Endothelial cell of umbilical vein (primary cell): ENCODE measurements around the gene GRAMD4. TPM values are rescaled to one million over a fixed set of nuclear protein-coding genes. Genes with fewer than 3 reads are reported as not detected.

Experiments
- BruUV-seq: library from RNA; stranded (reverse); fragments of 400-500 nt; replicated peaks from 2 replicates; lab custom pipeline; 2021; lab: Mats Ljungman, UMichigan
- CTCF ChIA-PET: fragments of 300-600, 350-600 bp; sonication (Branson Sonifier 250); formaldehyde crosslinking; loops from one replicate; lab custom pipeline; 2021; ENCODE audit warnings: antibody characterized with exemption, inconsistent platforms; lab: Charles Lee
- POLR2A ChIA-PET: fragments of 300-600, 350-600 bp; sonication (Branson Sonifier 250); formaldehyde crosslinking; loops from one replicate; lab custom pipeline; 2021; ENCODE audit warnings: antibody characterized with exemption, inconsistent platforms; lab: Charles Lee
- DNase-seq: peaks from one replicate; pipeline ENCODE4 v3.0.0-alpha.2; 2011; ENCODE audit warnings: low read depth, low spot score
- FAIRE-seq: peaks from 2 replicates; lab custom pipeline; 2011; peaks lifted over from hg19 to GRCh38; lab: Jason Lieb, UNC
- H2AFZ ChIP-seq: 2 replicates; pipeline ENCODE4 v1.6.0; 2012; ENCODE audit warnings: low read depth, low read length, control low read depth, inconsistent platforms
- H3K27ac ChIP-seq: 2 replicates; pipeline ENCODE4 v1.5.1; 2011; ENCODE audit warnings: low read depth, mild to moderate bottlenecking, control low read depth, low read length, moderate library complexity; ENCODE audit not compliant: insufficient read depth
- H3K27me3 ChIP-seq, 2 experiments: 2 replicates each; pipeline versions ENCODE4 v1.6.0 to v1.6.1; 2011; ENCODE audit warnings: low read length in 2 of 2, mixed read lengths in 1 of 2; ENCODE audit not compliant: control insufficient read depth in 2 of 2, insufficient read depth in 2 of 2
- H3K36me3 ChIP-seq, 2 experiments: 2 replicates in 1 of 2; 3 replicates in 1 of 2; pipeline ENCODE4 v1.5.1; 2011; ENCODE audit warnings: low read length in 2 of 2, mild to moderate bottlenecking in 1 of 2, moderate library complexity in 1 of 2; ENCODE audit not compliant: control insufficient read depth in 2 of 2, insufficient read depth in 2 of 2; ENCODE audit errors: extremely low read depth in 1 of 2
- H3K4me1 ChIP-seq: 3 replicates; pipeline ENCODE4 v1.5.1; 2011; ENCODE audit warnings: mild to moderate bottlenecking, low read length; ENCODE audit not compliant: control insufficient read depth, insufficient read depth; ENCODE audit errors: extremely low read depth
- H3K4me2 ChIP-seq: 2 replicates; pipeline ENCODE4 v1.6.1; 2011; ENCODE audit warnings: low read length, control low read depth, mixed read lengths; ENCODE audit not compliant: insufficient read depth
- H3K4me3 ChIP-seq, 3 experiments: fragments of 200-600 bp in 1 of 3; sonication (generic), shearing (Covaris generic) in 1 of 3; replicated peaks in 1 of 3; 2 replicates each; pipeline ENCODE4 v1.5.1; 2011 to 2016; ENCODE audit warnings: control low read depth in 3 of 3, low read length in 3 of 3, mild to moderate bottlenecking in 2 of 3, inconsistent platforms in 1 of 3, low read depth in 1 of 3, moderate library complexity in 1 of 3; ENCODE audit not compliant: insufficient read depth in 1 of 3
- H3K79me2 ChIP-seq: 2 replicates; pipeline ENCODE4 v1.6.0; 2012; ENCODE audit warnings: low read length, inconsistent platforms; ENCODE audit not compliant: control insufficient read depth, insufficient read depth
- H3K9ac ChIP-seq: replicated peaks from 2 replicates; pipeline ENCODE3; 2011; ENCODE audit warnings: low read length, control low read depth; ENCODE audit not compliant: insufficient read depth; ENCODE audit errors: extremely low read depth
- H3K9me1 ChIP-seq: replicated peaks from 3 replicates; pipeline ENCODE4 v1.6.0; 2011; ENCODE audit warnings: mild to moderate bottlenecking, low read length; ENCODE audit not compliant: control insufficient read depth, insufficient read depth; ENCODE audit errors: extremely low read depth
- H3K9me3 ChIP-seq: replicated peaks from 2 replicates; pipeline ENCODE4 v1.5.1; 2012; ENCODE audit warnings: low read length, inconsistent platforms; ENCODE audit not compliant: control insufficient read depth, insufficient read depth
- H4K20me1 ChIP-seq: replicated peaks from 2 replicates; pipeline ENCODE3; 2011; ENCODE audit warnings: mild to moderate bottlenecking, low read length; ENCODE audit not compliant: control insufficient read depth, insufficient read depth; ENCODE audit errors: extremely low read depth
- CTCF ChIP-seq, 2 donors: IDR thresholded peaks; 1 replicate in 1 of 2; 2 replicates in 1 of 2; pipeline ENCODE4 v1.5.1; 2011; ENCODE audit warnings: low read length in 2 of 2, mild to moderate bottlenecking in 2 of 2, moderate library complexity in 2 of 2, control low read depth in 1 of 2, inconsistent platforms in 1 of 2, low read depth in 1 of 2; ENCODE audit not compliant: insufficient read depth in 1 of 2; ENCODE audit errors: extremely low read depth in 1 of 2
- EZH2 ChIP-seq: IDR thresholded peaks from 2 replicates; pipeline ENCODE4 v1.6.1; 2012; ENCODE audit warnings: borderline replicate concordance, low read depth, mild to moderate bottlenecking, moderate library complexity, low read length, inconsistent platforms; ENCODE audit not compliant: severe bottlenecking
- GATA2 ChIP-seq: IDR thresholded peaks from 2 replicates; pipeline ENCODE4 v1.7.0; 2011; ENCODE audit warnings: low read depth, mild to moderate bottlenecking, moderate library complexity, mixed read lengths, low read length; ENCODE audit not compliant: insufficient read length, insufficient read depth
- JUN ChIP-seq: IDR thresholded peaks from 2 replicates; pipeline ENCODE4 v1.6.1; 2011; ENCODE audit warnings: borderline replicate concordance, low read depth; ENCODE audit not compliant: insufficient read length, insufficient read depth
- MYC ChIP-seq: IDR thresholded peaks from one replicate; pipeline ENCODE4 v1.6.1; 2011; ENCODE audit warnings: mild to moderate bottlenecking, low read depth, low read length
- POLR2A ChIP-seq: IDR thresholded peaks from 2 replicates; pipeline ENCODE4 v1.6.1; 2012; ENCODE audit warnings: low read depth, mild to moderate bottlenecking, control low read depth, low read length
- POLR2AphosphoS5 ChIP-seq: IDR thresholded peaks from 2 replicates; pipeline ENCODE4 v1.6.1; 2012; ENCODE audit warnings: low read depth, mild to moderate bottlenecking, control low read depth, low read length, moderate library complexity; ENCODE audit not compliant: insufficient read depth
- dilution Hi-C: fragments of 300-500 bp; cut with MboI; formaldehyde crosslinking; loops from one replicate; pipeline ENCODE4 v1.15.0; 2019; ENCODE audit warnings: low sequenced_read_pairs; ENCODE audit not compliant: extremely low pct_ligation_motif_present
- intact Hi-C: fragments of 100-400 bp; cut with micrococcal nuclease; formaldehyde crosslinking; loops from one replicate; pipeline ENCODE4 v1.10.0; 2022
- polyA plus RNA-seq, 4 experiments: library from polyadenylated mRNA; depleted of rRNA in 3 of 4; stranded (reverse) in 3 of 4; unstranded in 1 of 4; fragments of >200 nt; gene quantifications; 2 replicates each; pipeline versions ENCODE4 v1.2.1 to v1.2.3, GENCODE V29; 2011 to 2012; ENCODE audit warnings: missing spikeins in 1 of 4
- total RNA-seq: library from RNA; stranded (reverse); gene quantifications from 2 replicates; pipeline ENCODE4 v1.2.3, GENCODE V29; 2021
- TF ChIP-seq, protein P1 (sequence below): IDR thresholded peaks from 2 replicates; pipeline ENCODE4 v1.6.1; 2011; ENCODE audit not compliant: insufficient read depth, insufficient read length

GRAMD4 gene
- total and polyA plus RNA-seq, 2 donors (not counting 3 experiments of a cell fraction or from before 2014, with no cell fraction given), result 5.9 to 14.8 TPM

DNA sequence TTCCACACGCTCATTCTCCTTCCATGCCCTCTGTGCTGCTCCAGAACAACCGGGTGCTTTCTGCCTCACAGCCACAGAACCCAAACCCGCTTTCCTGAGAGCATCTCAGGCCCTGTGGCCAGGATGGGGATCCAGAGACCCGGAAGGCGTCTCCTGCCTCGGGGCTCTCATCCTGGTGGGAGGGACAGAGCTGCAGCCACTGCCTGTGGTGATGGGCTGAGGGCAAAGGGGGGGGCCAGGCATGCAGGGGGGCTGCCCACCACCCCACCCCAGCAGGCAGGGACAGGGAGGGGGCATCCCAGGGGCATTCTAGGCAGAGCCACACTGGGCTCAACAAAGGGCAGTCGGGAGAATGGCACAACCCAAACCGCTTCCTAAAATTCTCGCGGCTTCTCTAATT is 76.4 kb downstream of the GRAMD4 start:
- dilution Hi-C loops (no loop called here), intact Hi-C loops (no loop called here)
- no peak for TF ChIP-seq JUN
- no peak for TF ChIP-seq EZH2
- no peak for TF ChIP-seq MYC
- no peak for TF ChIP-seq GATA2
- TF ChIP-seq, protein P1, sequence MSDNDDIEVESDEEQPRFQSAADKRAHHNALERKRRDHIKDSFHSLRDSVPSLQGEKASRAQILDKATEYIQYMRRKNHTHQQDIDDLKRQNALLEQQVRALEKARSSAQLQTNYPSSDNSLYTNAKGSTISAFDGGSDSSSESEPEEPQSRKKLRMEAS, result no peak
- no peak for TF ChIP-seq POLR2AphosphoS5
- no peak for TF ChIP-seq CTCF (IDR thresholded peaks at IDR 0.05; ENCODE audit: extremely low read depth in 1 of 2, insufficient read depth in 1 of 2, low read depth in 1 of 2, low read length in 2 of 2)
- no peak for TF ChIP-seq POLR2A
- Histone ChIP-seq H3K27me3 (no peaks in the 10 kb centered on the region), H3K4me1 (no peaks in the 10 kb centered on the region), H3K36me3 (peaks cover 50 to 69% of the 10 kb centered on the region in 2 experiments), H3K9ac (no peak overlapping the region), H3K4me3 (no peak overlapping the region), H3K4me2 (no peak overlapping the region), H3K79me2 (no peaks in the 10 kb centered on the region), H3K9me3 (no peaks in the 10 kb centered on the region), H4K20me1 (no peaks in the 10 kb centered on the region), H3K9me1 (no peaks in the 10 kb centered on the region), H3K27ac (no peak overlapping the region), H2AFZ (no peak overlapping the region)
- BruUV-seq, result no TSS peak
- POLR2A ChIA-PET, result no interaction called here
- no peak for DNase-seq
- no peak for FAIRE-seq
- CTCF ChIA-PET, result no interaction called here
